GM19239 (cell line): ENCODE measurements around the gene AP5S1.

ENCODE experiments used
- DNase-seq: peaks from one replicate; pipeline ENCODE4 v3.0.0; 2011; ENCODE audit warnings: low spot score; ENCODE audit not compliant: insufficient read length
- FAIRE-seq: peaks from 2 replicates; lab custom pipeline; 2011; peaks lifted over from hg19 to GRCh38; lab: Jason Lieb, UNC

AP5S1 gene

GRCh38 chr20:3820048-3820900 lies at the start of gene AP5S1:
TSS of gene AP5S1 (plus strand) at chr20:3820547. CDS start at chr20:3822118, 1,571 bp downstream.
- FAIRE-seq (peak; percentile 93), DNase-seq (peak; percentile 83)

- FAIRE-seq, result no peak
- DNase-seq, result no peak
Observed at GRCh38 chr20:3771552-3772058, 48.7 kb upstream of the AP5S1 start.

GRCh38 chr20:3775457-3776108 lies 44.8 kb upstream of the AP5S1 start:
- FAIRE-seq, result no peak
- DNase-seq, result no peak

- no peak for DNase-seq
Observed at GRCh38 chr20:3777381-3777715, 43.0 kb upstream of the AP5S1 start.

GRCh38 chr20:3777716-3778629 lies 42.4 kb upstream of the AP5S1 start:
- no peak for DNase-seq
- FAIRE-seq, result no peak

More at GRCh38 chr20:3777381-3777715, 43.0 kb upstream of the AP5S1 start:
- FAIRE-seq, result peak; percentile 45

- FAIRE-seq, result no peak
- no peak for DNase-seq
Observed at GRCh38 chr20:3778976-3779375, 41.4 kb upstream of the AP5S1 start.

- DNase-seq (peak; percentile 94), FAIRE-seq (peak; percentile 92)
Observed at GRCh38 chr20:3781153-3781910, 39.0 kb upstream of the AP5S1 start, which contains the start of gene SPEF1. TSS of gene SPEF1 (minus strand) at chr20:3781448. CDS start at chr20:3781287, 161 bp downstream.

GRCh38 chr20:3782597-3782996 lies 37.8 kb upstream of the AP5S1 start:
- FAIRE-seq (no peak), DNase-seq (no peak)

- FAIRE-seq (no peak), DNase-seq (no peak)
Observed at GRCh38 chr20:3783068-3783489, 37.3 kb upstream of the AP5S1 start.

GRCh38 chr20:3783511-3784195 lies 36.7 kb upstream of the AP5S1 start:
- no peak for FAIRE-seq
- no peak for DNase-seq

- FAIRE-seq, result no peak
- DNase-seq, result no peak
Observed at GRCh38 chr20:3784216-3784853, 36.0 kb upstream of the AP5S1 start.

GRCh38 chr20:3784863-3785239 lies 35.5 kb upstream of the AP5S1 start:
- FAIRE-seq (no peak), DNase-seq (no peak)

GRCh38 chr20:3785240-3786125 lies 34.9 kb upstream of the AP5S1 start:
- DNase-seq (no peak), FAIRE-seq (no peak)

GRCh38 chr20:3786126-3786484 lies 34.2 kb upstream of the AP5S1 start:
- DNase-seq, result peak; percentile 78
- FAIRE-seq, result peak; percentile 80

- FAIRE-seq (peak; percentile 70), DNase-seq (peak; percentile 99)
Observed at GRCh38 chr20:3786665-3787323, 33.6 kb upstream of the AP5S1 start, which contains the start of gene CENPB. TSS of gene CENPB (minus strand) at chr20:3786740. CDS start at chr20:3786483, 257 bp downstream.

- no peak for DNase-seq
- FAIRE-seq, result peak; percentile 14
Observed at GRCh38 chr20:3787324-3788014, 32.9 kb upstream of the AP5S1 start.
